Karpas-422 (cell line): ENCODE results near the gene CD84. TPM values are rescaled to one million over a fixed set of nuclear protein-coding genes. Genes with fewer than 3 reads are reported as not detected.
"Not testable (repeated sequence)": the region's sequence is repeated elsewhere in the genome, so short reads cannot be mapped to it uniquely, and the experiment has no call there.

Experiments used
- DNase-seq: peaks from one replicate; pipeline ENCODE4 v3.0.0-alpha.2; 2015
- H2AFZ ChIP-seq: fragments of 200-600 bp; sonication (generic); 2 replicates; pipeline ENCODE4 v1.6.1; 2014; ENCODE audit warnings: antibody characterized with exemption, low read length, mixed read lengths
- H3K27ac ChIP-seq: fragments of 200-600 bp; sonication (generic); 2 replicates; pipeline ENCODE4 v1.5.1; 2014; ENCODE audit warnings: mild to moderate bottlenecking, low read length, moderate library complexity
- H3K27me3 ChIP-seq: fragments of 200-600 bp; sonication (generic); 2 replicates; pipeline ENCODE4 v1.6.1; 2014; ENCODE audit warnings: low read length, mixed read lengths
- H3K36me3 ChIP-seq: fragments of 200-600 bp; sonication (generic); 2 replicates; pipeline ENCODE4 v1.6.1; 2014; ENCODE audit warnings: low read length, mixed read lengths; ENCODE audit not compliant: insufficient read depth
- H3K4me1 ChIP-seq: fragments of 200-600 bp; sonication (generic); 2 replicates; pipeline ENCODE4 v1.6.1; 2014; ENCODE audit warnings: mild to moderate bottlenecking, low read length, mixed read lengths
- H3K4me2 ChIP-seq: fragments of 200-600 bp; sonication (generic); 2 replicates; pipeline ENCODE4 v1.6.1; 2014; ENCODE audit warnings: low read length, low read depth, mild to moderate bottlenecking; ENCODE audit not compliant: poor library complexity, severe bottlenecking
- H3K4me3 ChIP-seq: fragments of 200-600 bp; sonication (generic); 2 replicates; pipeline ENCODE4 v1.5.1; 2014; ENCODE audit warnings: mild to moderate bottlenecking, antibody characterized with exemption, low read length, mixed read lengths
- H3K79me2 ChIP-seq: fragments of 200-600 bp; sonication (generic); 2 replicates; pipeline ENCODE4 v1.6.1; 2014; ENCODE audit warnings: mild to moderate bottlenecking, low read length, mixed read lengths
- H3K9ac ChIP-seq: fragments of 200-600 bp; sonication (generic); 2 replicates; pipeline ENCODE4 v1.6.0; 2014; ENCODE audit warnings: low read length
- H3K9me2 ChIP-seq: fragments of 200-600 bp; sonication (generic), shearing (Covaris generic); replicated peaks from 2 replicates; pipeline ENCODE4 v1.6.0; 2014; ENCODE audit warnings: mild to moderate bottlenecking, low read length, moderate library complexity; ENCODE audit not compliant: insufficient read depth
- H3K9me3 ChIP-seq: fragments of 300-700, 200-600 bp; sonication (generic); 2 replicates; pipeline ENCODE4 v1.6.1; 2014; ENCODE audit warnings: low read length, mixed read lengths
- H4K20me1 ChIP-seq: fragments of 200-600 bp; sonication (generic); 2 replicates; pipeline ENCODE4 v1.6.1; 2014; ENCODE audit warnings: mild to moderate bottlenecking, antibody characterized with exemption, low read length, low read depth; ENCODE audit not compliant: insufficient read depth
- total RNA-seq: library from RNA; depleted of rRNA; stranded (reverse); fragments of >200 nt; shearing (Covaris generic); gene quantifications from 2 replicates; pipeline ENCODE4 v1.2.3, GENCODE V29; 2014; ENCODE audit warnings: low replicate concordance

The CD84 gene
- total RNA-seq, 1 experiment from 2014 or later = 29.4 TPM

GRCh38 chr1:160532557-160532813 lies 46.8 kb downstream of the CD84 start:
- H3K27me3 ChIP-seq, H2AFZ ChIP-seq, H3K4me2 ChIP-seq, H4K20me1 ChIP-seq, H3K79me2 ChIP-seq, H3K9ac ChIP-seq, H3K27ac ChIP-seq, H3K4me3 ChIP-seq, H3K36me3 ChIP-seq, DNase-seq, H3K4me1 ChIP-seq, H3K9me2 ChIP-seq: not testable (repeated sequence)
- peaks cover 22% of the 10 kb centered on the region for H3K9me3 ChIP-seq

- H3K27ac ChIP-seq, H3K27me3 ChIP-seq, H3K4me1 ChIP-seq, H3K36me3 ChIP-seq, H3K4me3 ChIP-seq, H3K9me2 ChIP-seq, H3K9ac ChIP-seq, H3K79me2 ChIP-seq, H4K20me1 ChIP-seq, H2AFZ ChIP-seq, H3K4me2 ChIP-seq, DNase-seq: not testable (repeated sequence)
- peaks cover 22% of the 10 kb centered on the region for H3K9me3 ChIP-seq
These were observed 47.3 kb downstream of the CD84 start for GRCh38 chr1:160531809-160532556.

GRCh38 chr1:160529401-160529952 lies 49.8 kb downstream of the CD84 start:
- not testable (repeated sequence) for H4K20me1 ChIP-seq, H3K4me3 ChIP-seq, DNase-seq, H3K27ac ChIP-seq, H3K9ac ChIP-seq, H3K9me3 ChIP-seq, H3K4me2 ChIP-seq, H2AFZ ChIP-seq, H3K27me3 ChIP-seq, H3K4me1 ChIP-seq, H3K9me2 ChIP-seq, H3K79me2 ChIP-seq, H3K36me3 ChIP-seq

GRCh38 chr1:160523789-160524188 lies 55.5 kb downstream of the CD84 start:
- Histone ChIP-seq H3K4me2 (peak overlapping the region; percentile 80), H3K27ac (peak overlapping the region; percentile 98)
- H3K4me3 ChIP-seq = not testable (repeated sequence)

DNA sequence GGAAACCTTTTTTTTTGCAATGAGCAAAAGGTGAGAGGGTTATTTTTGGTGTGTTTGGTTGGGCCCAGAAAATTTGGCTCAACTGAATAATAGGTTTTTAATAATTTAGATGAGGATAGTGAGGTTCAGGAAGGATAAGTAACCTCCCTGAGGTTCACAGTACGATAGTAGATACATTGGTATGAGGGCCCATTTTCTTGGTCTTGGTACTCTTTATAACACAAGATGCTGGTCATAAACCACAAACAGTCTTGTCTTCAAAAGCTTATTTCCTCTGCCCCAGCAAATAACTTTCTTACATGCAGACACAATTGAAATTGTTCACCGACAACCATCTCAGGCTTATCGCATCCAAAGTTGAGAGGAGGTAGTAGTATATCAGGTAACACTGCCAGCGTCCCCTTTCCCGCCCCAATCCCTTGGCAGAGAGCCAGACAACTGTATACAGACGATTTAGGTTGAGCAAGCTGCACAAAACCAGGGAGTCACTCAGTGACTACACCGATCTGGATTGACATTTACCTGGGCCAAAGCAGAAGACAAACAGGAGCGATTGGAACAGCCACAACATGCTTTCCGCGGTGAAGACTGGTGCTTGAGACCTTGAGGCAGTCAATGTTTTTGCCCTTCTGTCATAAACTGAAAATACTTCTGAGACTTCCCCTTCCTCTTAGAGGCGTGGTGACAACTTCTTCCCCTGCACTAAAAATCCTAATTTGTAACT lies 56.5 kb downstream of the CD84 start, which contains the start of gene SLAMF6:
SLAMF6 (minus strand) TSS at position 634 of the 724 bp plus-strand sequence; CDS start at position 571, 63 bp downstream.
- Histone ChIP-seq H3K79me2 (peaks cover 13% of the 10 kb centered on the region), H3K9ac (peak within 1 kb of the TSS; percentile 84), H3K4me3 (peak within 1 kb of the TSS; percentile 75), H3K9me3 (no peaks in the 10 kb centered on the region), H2AFZ (no peak within 1 kb of the TSS), H3K4me1 (peaks cover 45% of the 10 kb centered on the region), H4K20me1 (no peaks in the 10 kb centered on the region), H3K27ac (peak within 1 kb of the TSS; percentile 98), H3K36me3 (0 out of 2 replicates have a peak, but pooled peaks cover 6% of the 10 kb centered on the region), H3K4me2 (peak within 1 kb of the TSS; percentile 80), H3K9me2 (no peaks in the 10 kb centered on the region), H3K27me3 (no peaks in the 10 kb centered on the region)
- DNase-seq = peak; percentile 84

More at GRCh38 chr1:160523789-160524188, 55.5 kb downstream of the CD84 start:
- H3K9me2 ChIP-seq, H3K79me2 ChIP-seq, DNase-seq, H4K20me1 ChIP-seq, H3K36me3 ChIP-seq, H3K9ac ChIP-seq, H3K27me3 ChIP-seq, H3K9me3 ChIP-seq, H2AFZ ChIP-seq: not testable (repeated sequence)
- H3K4me1 ChIP-seq = peaks cover 45% of the 10 kb centered on the region

DNA sequence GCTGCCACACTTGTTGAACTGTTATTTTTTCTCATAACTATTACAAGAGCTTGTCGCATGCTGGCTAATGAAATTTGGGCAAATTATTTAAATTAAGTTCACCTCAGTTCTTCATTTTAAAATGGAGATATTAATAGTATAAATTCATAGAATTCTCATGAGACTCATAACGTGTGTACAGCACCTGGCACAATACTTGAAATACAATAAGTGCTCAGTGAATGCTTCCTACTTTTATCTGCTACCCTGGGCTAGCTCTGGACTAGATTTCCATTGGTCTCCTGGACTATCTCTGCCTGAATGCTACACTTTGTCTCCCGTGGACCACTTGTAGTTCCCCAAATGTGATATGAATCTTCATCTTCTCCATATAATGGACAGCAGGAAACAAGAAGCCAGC lies 57.2 kb downstream of the CD84 start:
- Histone ChIP-seq H3K9me2 (no peaks in the 10 kb centered on the region), H3K4me2 (peak overlapping the region; percentile 80), H3K27ac (peak overlapping the region; percentile 98), H3K4me1 (peaks cover 45% of the 10 kb centered on the region), H3K27me3 (no peaks in the 10 kb centered on the region), H3K79me2 (peaks cover 13% of the 10 kb centered on the region), H3K9ac (peak overlapping the region; percentile 84), H2AFZ (no peak overlapping the region), H3K4me3 (peak overlapping the region; percentile 75), H3K9me3 (no peaks in the 10 kb centered on the region), H4K20me1 (no peaks in the 10 kb centered on the region), H3K36me3 (0 out of 2 replicates have a peak, but pooled peaks cover 6% of the 10 kb centered on the region)
- peak; percentile 88 for DNase-seq

GRCh38 chr1:160521554-160521953 lies 57.7 kb downstream of the CD84 start:
- Histone ChIP-seq H3K4me3 (peak overlapping the region; percentile 75), H3K79me2 (peaks cover 14% of the 10 kb centered on the region), H3K4me1 (peaks cover 45% of the 10 kb centered on the region), H3K36me3 (0 out of 2 replicates have a peak, but pooled peaks cover 6% of the 10 kb centered on the region), H2AFZ (no peak overlapping the region), H4K20me1 (no peaks in the 10 kb centered on the region), H3K4me2 (peak overlapping the region; percentile 80), H3K27me3 (no peaks in the 10 kb centered on the region), H3K9me2 (no peaks in the 10 kb centered on the region), H3K9me3 (no peaks in the 10 kb centered on the region), H3K27ac (peak overlapping the region; percentile 98), H3K9ac (peak overlapping the region; percentile 64)
- peak; percentile 72 for DNase-seq

GRCh38 chr1:160520999-160521398 lies 58.3 kb downstream of the CD84 start:
- Histone ChIP-seq H3K9me2 (no peaks in the 10 kb centered on the region), H3K9me3 (no peaks in the 10 kb centered on the region), H3K27me3 (no peaks in the 10 kb centered on the region), H3K4me2 (peak overlapping the region; percentile 80), H3K4me3 (peak overlapping the region; percentile 75), H3K79me2 (peaks cover 20% of the 10 kb centered on the region), H2AFZ (no peak overlapping the region), H3K4me1 (peaks cover 48% of the 10 kb centered on the region), H3K9ac (peak overlapping the region; percentile 64), H3K36me3 (0 out of 2 replicates have a peak, but pooled peaks cover 6% of the 10 kb centered on the region), H4K20me1 (no peaks in the 10 kb centered on the region), H3K27ac (peak overlapping the region; percentile 98)
- DNase-seq = peak; percentile 84
